ENCODE measurements around the gene HPDL.

Gene HPDL

DNA sequence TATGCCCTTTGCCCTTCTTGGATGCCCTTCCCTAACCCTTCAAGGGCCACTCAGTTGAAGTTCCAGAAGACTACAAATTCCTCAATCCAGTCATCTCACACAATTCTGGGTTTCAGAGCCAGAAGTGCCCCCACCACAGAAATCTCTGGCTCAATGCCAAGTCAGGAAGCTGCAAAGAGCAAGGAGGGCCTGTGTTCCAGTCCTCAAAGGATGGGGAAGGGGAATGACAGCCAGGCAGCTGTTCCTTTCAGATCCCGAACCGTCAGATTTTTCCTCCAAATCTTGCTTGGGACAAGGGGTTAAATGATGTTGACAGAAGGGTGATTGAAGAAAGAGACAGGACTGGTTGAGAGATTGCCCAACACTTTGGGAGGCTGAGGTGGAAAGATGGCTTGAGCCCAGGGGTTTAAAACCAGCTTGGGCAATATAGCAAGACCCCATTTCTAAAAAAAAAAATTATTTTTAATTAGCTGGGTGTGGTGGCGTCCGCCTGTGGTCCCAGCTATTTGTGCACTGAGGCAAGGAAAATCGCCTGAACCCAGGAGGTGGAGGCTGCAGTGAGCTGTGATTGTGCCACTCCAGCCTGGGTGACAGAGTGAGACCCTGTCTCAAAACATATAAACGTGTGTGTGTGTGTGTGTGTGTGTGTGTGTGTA, 716 bp upstream of the HPDL start:
- DNase-seq: no peak

DNA sequence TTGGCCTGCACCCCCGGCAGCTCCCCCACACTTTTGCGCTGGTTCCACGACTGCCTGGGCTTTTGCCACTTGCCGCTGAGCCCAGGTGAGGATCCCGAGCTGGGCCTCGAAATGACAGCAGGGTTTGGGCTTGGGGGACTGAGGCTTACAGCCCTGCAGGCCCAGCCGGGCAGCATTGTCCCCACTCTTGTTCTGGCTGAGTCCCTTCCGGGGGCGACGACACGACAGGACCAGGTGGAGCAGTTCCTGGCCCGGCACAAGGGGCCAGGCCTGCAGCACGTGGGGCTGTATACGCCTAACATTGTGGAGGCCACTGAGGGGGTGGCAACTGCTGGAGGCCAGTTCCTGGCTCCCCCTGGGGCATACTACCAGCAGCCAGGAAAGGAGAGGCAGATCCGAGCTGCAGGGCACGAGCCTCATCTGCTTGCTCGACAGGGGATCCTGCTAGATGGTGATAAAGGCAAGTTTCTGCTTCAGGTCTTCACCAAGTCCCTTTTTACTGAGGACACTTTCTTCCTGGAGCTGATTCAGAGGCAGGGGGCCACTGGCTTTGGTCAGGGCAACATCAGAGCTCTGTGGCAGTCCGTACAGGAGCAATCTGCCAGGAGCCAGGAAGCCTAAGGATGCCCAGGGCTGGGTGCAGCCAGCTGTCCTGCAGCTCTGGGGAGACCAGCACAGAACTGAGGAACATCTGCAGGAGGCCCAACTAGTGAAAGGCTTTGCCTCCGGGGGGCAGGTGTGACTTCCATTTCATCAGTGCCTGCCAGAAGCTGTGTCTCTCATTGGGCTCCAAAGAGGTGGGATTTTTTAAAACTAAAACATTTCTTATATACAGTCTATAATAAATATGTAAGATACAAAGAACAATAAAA, 1.2 kb downstream of the HPDL start:
- no peak for DNase-seq

DNA sequence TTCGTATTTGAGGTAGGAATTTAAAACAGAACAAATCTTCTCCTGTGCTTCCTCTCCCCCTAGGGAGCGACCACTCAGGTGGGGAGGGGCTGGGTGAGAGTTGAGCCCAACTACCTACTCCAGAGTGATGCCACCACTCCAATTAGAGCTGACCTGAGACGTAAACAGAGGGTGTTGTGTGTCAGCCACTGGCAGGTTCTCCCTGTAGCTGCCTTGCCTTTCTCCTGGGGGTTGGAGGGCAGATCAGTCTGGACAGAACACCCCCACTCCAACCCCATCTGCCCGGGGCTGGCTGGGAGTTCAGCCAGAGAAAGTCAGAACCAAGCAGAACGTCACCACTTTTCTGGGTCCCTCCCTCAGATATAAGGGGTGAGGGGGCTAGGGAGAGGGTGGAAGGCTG, 2.0 kb downstream of the HPDL start:
- DNase-seq: no peak

DNA sequence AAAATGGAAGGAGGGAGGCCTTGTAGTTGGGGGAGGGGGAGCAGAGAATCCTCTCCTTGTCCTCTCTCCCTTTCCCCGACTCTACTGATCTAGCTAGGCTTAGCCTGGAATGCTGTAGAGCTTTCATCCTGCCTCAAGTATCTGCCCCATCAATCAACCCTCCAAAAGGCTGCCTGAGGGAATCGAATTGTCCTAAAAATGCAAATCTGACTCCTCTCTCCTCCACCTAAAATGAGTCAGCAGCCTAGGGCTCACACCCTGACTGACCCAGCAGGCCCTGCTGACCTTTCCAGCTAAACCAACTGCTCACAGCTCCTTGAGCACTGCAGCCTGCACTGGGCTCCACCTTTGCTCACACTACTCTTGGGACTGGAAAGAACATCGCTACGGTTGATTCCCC, 2.8 kb downstream of the HPDL start:
- DNase-seq: no peak

DNA sequence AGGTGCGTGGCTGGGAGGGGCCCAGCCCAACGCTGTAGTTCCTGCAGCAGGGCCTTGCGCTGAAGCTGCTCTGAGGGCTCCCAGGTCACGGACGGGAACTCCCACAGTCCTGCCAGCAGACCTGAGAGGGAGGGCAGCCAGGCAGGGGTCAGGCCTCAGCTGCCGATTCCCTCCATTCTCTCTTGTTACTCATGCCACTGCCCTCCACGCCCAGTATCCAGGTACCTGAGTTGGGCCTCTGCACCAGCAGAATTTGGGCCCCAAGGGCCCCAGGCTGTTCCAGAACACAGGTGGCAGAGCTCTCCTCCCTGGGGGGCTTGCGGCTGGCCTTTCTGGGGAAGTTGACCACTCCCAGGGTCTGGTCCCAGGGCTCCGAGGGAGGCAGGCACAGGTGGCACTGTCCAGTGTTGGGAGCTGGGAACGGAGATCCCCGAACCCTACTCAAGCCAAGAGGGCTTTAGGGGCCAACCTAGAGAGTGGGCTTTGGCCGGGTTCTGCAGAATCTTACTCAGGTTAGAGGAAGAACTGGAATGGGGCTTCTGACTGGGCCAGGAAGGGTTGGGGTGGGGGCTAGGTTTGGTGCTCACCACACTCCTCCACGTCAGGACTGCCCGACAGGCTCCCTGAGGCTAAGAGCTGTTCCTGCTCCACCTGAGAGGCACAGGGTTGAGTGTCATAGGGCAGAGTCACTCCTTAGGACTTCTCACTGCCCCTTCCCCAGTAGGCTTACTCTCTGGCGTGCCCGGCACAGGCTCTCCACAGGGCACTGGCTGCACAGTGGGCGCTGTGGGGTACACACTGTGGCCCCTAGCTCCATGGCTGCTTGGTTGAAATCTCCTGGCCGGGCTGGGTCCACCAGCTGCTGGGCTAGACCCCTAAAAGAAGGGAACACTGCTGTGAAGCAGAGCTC, 5.0 kb downstream of the HPDL start:
- no peak for DNase-seq

DNA sequence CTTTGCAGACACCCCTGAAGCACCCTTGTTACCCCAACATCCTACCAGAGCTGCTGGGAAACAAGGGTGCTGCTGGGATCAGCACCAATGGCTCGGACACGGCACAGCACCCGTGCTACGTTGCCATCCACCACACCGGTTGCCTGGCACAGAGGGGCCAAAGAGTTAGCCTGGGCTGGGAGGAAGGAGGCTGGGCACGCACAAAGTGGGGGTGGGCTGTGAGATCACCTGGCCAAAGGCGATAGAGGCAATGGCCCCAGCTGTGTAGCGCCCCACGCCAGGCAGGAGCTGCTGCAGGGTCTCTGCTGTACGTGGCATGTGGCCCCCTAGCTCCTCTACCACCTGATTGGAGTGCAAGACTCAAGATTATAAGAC, 5.6 kb downstream of the HPDL start:
- no peak for DNase-seq

DNA sequence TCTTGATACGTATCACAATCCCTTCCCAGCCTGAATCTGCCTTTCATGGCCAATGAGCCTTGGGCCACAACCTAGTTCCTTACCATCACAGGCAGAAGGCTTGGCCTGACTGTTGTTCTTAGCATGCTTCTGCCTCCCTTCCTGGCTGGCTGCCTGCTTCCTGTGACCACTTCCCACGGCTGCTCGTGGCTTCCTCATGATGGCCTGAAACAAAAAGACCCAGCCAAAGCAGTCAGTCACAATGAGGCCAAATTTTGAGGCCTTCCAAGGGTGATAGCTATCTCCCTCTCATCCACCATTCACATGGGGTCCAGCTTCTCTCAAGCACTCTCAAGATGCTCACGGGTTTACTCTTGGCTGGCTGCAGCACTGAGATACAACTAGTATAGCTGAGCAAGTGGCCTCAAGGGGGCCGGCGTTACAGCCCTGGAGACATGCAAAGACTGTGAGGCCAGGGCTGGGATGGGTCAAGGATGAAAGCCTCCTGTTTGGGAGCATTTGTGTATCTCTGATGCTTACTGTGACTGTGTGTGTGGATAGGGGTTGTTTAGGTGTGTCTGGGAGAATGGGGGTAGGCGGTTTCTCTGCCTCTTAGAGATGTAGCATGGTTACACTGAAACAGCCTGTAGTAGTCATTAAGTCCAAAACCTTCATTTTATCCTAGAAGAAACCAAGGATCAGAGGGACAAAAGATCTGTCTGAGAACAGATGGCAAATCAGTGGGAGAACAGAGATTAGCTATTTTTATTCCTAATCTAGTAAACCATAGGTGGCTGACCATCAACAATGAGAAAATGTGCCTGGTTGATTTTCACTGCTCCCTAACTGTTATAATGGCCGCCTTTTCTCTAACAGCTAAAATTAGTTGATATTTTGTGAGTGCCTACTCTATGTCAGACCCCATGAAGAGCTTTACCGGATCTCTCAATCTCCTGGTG, 7.9 kb downstream of the HPDL start:
- DNase-seq: no peak

DNA sequence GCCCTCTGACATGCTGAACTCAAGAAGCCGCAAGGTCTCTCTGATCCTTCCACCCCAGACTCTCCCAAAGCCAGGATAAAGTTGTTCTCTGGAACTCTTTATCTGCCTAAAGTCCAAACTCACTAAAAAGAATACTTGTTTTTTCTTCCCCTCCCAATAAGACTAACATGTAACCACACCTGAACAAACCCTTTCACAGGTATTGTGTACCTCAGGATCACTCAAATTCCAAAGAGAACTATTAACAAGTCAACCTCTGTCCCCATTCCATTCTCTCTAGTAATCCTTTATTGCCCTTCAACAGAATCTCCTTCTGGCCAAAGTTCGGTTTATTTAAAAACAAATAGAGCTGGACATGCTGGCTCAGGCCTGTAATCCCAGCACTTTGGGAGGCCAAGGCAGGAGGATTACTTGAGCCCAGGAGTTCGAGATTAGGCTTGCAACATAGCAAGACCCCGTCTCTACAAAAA, 9.2 kb downstream of the HPDL start:
- DNase-seq: no peak

DNA sequence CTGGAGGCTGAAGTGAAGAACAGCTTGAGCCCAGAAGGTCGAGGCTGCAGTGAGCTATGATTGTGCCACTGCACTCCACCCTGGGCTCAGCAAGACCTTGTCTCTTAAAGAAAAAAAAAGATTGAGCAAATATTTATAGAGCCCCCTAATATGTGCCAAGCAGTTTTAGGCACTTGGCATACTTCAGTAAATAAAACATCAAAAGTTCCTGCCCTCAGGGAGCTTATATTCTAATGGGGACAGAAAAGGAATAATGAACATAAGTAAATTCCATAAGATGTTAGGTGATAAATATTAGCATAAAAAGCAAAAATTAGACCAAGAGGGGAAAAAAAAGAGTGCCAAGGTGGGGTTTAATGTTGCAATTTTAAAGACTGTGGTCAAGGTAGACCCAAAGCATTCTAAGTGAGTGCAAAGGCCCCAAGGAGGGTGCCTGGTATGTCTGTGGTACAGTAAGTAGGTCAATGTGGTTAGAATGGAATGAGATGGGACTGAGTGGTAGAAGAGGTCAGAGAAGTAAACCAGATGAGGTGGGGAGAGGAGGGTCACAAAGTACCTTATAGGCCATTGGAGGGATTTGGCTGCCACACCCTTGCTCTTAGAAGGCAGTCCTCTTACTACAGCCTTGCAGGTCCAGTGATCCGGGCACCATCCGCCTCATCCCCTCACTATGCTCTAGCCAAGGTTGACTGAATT, 11.1 kb downstream of the HPDL start:
- no peak for DNase-seq

DNA sequence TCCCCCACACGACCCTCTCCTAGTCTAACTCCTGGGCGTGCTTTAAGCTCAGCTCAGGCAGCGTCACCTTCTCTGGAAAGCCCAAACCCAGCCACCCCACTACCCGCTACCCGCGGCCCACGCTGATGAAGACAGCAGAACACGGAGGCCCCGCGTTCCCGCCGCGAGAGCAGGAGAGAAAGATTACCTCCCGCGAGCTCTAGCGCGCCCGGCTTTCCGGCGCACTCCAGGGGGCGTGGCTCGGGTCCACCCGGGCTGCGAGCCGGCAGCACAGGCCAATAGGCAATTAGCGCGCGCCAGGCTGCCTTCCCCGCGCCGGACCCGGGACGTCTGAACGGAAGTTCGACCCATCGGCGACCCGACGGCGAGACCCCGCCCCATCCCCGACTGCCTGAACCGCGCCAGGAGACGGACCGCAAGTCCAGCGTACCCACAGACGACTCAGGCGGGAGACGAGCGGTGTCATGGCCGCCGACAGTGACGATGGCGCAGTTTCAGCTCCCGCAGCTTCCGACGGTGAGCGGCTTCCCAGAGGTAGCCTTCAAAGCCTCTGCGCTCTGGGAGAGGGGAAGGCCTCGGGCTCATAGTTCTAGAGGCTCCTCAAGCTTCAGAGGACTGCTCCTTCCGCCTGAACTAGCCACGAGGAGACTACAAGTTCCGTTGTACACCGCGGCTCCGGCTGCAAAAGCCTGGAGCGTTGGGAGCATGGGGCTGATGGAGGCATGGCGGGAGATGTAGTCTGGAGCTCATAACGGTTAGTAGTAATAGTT, 13.3 kb downstream of the HPDL start, which contains the start of the genes MUTYH and TOE1:
MUTYH (minus strand) TSS at position 652 of the 770 bp plus-strand sequence. CDS start 5,935 bp downstream, outside the sequence.
TOE1 (plus strand) TSS at position 382 of the 770 bp plus-strand sequence; CDS start at position 465, 83 bp downstream.
- peak; percentile 89 for DNase-seq

DNA sequence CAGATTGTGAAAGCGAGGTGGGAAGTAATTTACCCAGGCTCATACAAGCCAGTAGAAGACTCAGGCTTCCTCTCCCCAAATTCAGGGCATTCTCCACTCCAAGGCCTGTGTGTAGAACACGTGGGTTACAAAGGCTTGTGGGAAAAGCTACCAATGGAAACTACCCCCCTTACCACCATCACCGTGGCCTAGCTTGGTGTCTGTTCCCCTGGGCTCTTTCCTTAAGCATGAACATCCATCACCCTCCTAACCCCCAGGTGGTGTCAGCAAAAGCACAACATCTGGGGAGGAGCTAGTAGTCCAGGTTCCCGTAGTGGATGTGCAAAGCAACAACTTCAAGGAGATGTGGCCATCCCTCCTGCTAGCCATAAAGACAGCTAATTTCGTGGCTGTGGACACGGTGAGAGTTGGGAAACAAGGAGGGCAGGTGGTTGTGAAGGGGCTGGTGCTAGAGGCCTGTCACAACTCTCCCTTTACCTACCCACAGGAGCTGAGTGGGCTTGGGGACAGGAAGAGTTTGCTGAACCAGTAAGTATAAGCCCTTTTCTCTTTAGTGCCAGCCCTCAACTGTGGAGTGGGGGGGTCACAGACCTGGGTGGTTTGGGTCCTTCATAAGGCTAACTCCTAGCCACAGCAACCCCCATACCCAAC, 14.2 kb downstream of the HPDL start:
- no peak for DNase-seq

DNA sequence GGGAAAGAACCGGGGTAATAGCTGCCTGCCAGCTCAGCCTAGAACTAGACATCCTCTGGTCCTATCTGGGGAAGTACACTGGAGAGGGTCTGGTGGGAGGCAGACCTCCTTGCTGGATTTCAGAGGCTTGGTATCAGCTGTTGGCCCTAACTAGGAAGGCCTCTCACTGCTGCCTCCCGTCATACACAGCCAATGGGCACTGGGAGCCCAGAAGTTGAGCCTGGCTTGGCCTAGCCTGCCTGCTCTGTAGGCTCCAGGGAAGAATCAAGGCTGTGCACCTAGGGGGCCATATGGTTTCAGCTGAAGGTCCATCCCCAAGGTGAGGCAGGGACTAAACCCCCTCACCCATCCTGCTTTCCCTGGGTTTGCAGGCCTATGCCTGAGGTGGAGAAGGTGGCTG, 17.8 kb downstream of the HPDL start:
- DNase-seq: no peak

DNA sequence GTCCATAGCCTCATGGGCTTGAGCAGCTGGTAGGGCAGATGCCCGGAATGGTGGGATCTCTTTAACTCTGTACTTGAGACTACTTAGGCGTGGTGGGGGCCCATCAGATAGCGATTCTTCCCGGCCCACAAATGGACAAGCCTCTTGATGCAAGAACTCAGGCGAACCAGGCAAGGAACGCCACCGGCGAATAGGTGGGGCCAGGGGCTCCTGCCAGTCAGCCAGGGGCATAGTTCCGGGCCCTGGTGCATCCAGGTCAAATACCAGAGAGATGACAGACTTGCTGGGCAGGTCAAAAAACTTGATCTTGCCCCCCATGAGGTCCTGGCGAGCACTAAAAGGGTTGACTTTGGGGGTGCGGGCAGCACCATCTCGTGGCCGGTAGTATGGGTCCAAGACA, 18.3 kb downstream of the HPDL start:
- DNase-seq: no peak

DNA sequence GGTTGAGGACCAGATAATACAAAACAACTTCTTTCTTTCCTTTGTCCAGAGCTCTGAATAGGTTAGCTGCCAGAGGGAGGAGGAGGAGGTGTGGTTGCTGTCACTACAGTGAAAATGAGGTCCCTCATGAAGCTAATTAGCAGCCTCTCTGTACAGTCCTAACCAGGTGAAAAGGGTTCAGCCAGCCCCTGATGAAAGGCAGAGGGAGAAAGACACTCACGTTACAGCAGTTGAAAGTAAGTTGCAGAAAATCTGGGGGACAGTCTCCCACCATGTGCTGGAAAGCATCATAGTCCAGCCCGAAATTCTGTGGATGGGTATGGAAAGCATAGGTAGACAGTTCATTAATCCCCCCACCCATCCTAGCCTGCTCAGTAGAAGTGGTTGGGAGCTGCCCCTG, 19.8 kb downstream of the HPDL start:
- no peak for DNase-seq

DNA sequence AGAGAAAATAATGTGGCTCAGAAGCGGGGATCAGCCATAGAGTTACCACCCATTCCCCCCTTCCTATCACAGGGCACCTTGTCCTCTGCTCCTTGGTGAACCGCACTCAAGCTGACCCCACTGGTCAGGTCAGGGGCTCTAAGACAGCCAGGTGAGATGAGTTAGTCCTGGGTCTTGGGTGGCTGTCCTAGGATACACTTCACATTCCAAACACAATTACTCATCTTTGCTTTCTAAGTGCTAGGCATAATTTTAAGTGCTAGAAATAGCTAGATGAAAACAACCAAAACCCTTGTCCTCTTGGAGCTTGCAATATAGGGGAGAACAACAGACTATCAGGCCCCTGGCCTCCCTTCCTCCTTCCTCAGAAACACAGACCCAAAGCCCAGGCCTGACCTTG, 21.3 kb downstream of the HPDL start:
- DNase-seq: no peak

DNA sequence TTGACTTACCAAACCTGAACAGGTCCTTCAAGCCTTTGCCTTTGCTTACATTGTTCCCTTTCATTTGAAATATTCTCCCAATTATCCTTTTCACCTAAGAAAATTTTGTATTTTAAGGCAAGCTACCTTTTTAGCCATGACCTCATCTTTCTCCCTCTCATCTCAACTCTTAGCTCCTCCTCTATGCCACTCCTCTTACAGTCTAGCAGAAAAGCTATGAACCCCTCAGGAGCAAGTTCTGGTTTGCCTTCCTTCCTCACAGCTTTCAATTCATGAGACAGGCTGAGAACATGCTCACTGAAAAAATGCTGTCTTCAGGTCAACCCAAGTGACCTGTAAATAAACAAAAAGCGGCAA, 21.9 kb downstream of the HPDL start:
- DNase-seq: no peak

DNA sequence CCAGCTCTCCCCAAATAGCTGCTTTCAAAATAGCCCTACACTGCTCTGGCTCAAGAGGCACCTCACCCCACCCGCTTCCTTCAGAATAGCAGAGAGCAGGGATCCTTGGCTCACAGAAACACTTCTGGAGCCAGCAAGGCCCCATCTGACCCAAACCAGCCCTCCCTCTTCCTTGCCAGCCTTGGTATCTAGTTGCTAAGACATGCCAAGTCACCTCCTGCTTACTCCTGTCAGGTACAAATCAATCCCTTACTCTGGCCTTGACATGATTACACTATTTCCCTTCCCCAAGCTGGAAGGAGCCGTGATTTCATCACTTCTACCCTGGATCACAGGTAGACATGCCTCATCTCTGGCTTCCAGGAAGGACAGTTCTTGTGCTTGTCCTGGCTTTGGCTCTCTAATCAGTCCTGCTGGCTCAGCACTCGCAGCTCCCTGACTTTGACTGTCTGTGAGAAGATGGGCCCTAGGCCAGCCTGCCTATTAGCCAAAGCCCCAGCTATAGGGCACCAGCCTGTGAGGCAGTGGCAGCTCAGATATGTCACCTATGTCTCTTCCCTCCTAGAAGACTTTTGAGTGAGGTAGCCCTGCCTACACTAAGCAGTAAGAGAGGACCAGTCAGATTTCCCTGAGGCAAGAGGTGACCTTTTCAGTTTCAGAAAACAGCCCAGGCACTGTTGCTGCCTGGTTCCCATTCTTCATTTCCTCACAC, 22.4 kb downstream of the HPDL start:
- DNase-seq: no peak

DNA sequence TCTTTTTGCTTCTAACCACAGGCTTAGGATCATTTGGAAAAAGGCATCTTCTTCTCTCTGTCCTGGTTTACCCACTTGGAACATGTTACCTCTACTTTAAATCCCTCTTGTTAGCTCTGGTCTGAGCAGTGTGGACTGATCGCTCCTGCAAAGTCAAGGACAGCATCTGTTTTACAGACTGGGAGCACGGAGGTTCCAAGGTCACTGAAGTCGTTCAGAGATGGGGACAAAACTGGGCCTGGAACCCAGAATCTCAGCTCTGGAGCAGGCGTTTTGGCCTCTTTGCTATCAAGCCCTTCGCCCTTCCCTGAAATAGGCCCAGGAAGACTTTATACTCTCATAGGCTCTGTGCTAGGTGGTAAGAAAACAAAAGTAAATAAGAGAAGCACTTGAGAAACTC, 24.8 kb downstream of the HPDL start:
- DNase-seq: no peak

DNA sequence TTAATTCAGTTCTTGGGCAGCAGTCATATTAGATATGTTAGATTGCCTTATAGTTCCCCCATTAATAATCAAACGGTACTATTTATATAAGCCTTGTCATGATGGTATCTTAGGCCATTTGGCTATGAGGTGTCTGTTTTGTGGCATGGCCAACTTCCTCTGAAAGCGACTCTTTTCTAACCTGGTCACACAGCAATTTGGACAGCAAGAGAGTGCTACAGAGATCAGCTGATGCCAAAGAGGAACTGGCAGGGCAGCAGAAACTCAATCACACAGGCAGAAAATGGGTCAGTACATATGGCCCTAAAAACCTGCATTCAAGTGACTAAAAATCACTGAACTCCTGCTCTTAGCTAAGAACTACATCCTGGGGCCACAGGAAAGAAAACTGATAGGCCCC, 27.0 kb downstream of the HPDL start:
- DNase-seq: no peak

Data from NCI-H2107 (cell line).